HEK293T (cell line): ENCODE results near the gene IL4R.

Experiments used
- ARNT ChIP-seq: fragments of 450-650 bp; IDR thresholded peaks from 2 replicates; pipeline ENCODE4 v1.6.1; 2017; ENCODE audit warnings: mild to moderate bottlenecking
- BHLHE40 ChIP-seq: fragments of 450-650 bp; IDR thresholded peaks from 2 replicates; pipeline ENCODE4 v1.6.1; 2016; ENCODE audit warnings: mild to moderate bottlenecking, moderate library complexity, borderline replicate concordance
- FOXA1 ChIP-seq: fragments of 450-650 bp; IDR thresholded peaks from 2 replicates; pipeline ENCODE4 v1.6.1; 2016; ENCODE audit warnings: mild to moderate bottlenecking
- FOXK2 ChIP-seq: fragments of 450-650 bp; IDR thresholded peaks from 2 replicates; pipeline ENCODE4 v1.6.1; 2016; ENCODE audit warnings: mild to moderate bottlenecking
- NFRKB ChIP-seq: fragments of 450-650 bp; IDR thresholded peaks from 2 replicates; pipeline ENCODE4 v1.6.1; 2016; ENCODE audit warnings: mild to moderate bottlenecking, moderate library complexity
- SP1 ChIP-seq: fragments of 450-650 bp; IDR thresholded peaks from 2 replicates; pipeline ENCODE4 v1.6.1; 2017
- TARDBP ChIP-seq: fragments of 450-650 bp; IDR thresholded peaks from 2 replicates; pipeline ENCODE4 v1.6.1; 2016
- ZNF384 ChIP-seq: fragments of 450-650 bp; IDR thresholded peaks from 2 replicates; pipeline ENCODE4 v1.6.1; 2016

DNA sequence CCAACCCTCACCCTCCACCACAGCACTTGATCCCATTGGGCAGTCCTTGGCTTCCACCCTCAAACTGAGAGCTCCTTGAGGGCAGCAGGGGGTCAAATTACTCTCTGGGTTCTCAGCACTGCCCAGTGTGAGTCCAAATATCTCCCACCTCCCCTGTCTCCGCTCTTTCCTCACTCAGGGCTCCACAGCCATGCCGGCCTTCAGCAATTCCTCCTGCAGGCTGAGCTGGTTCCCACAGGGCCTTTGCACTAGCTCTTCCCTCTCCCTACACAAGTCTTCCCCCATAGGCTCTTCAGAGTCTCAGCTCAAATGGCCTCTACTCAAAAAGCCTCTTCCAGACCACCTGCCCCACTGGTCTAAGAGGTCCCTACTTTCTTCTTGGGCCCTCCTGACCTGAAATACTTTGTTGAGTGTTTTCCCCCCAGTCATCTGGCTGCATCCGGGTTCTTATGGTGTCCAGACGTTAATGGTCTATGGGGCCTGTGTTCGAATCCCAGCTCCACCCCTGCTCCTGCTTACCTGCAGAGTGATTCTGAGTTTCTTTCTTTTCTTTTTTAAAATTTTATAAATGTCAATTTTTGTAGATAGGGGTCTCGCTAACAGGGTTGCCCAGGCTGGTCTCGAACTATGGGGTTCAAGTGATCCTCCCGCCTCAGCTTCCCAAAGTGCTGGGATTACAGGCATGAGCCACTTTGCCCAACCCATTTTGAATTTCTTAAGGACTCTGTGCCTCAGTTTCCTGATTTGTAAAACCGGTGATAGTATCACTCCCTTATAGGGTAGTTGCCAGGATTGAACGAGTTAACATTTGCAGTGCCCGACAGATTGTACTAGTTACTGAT, 973 bp upstream of the IL4R start:
- TF ChIP-seq NFRKB (no peak), FOXK2 (no peak), ARNT (no peak), BHLHE40 (no peak), TARDBP (no peak), FOXA1 (no peak), SP1 (no peak), ZNF384 (no peak)
